ENCODE measurements around the gene NUTF2.

The NUTF2 gene

DNA sequence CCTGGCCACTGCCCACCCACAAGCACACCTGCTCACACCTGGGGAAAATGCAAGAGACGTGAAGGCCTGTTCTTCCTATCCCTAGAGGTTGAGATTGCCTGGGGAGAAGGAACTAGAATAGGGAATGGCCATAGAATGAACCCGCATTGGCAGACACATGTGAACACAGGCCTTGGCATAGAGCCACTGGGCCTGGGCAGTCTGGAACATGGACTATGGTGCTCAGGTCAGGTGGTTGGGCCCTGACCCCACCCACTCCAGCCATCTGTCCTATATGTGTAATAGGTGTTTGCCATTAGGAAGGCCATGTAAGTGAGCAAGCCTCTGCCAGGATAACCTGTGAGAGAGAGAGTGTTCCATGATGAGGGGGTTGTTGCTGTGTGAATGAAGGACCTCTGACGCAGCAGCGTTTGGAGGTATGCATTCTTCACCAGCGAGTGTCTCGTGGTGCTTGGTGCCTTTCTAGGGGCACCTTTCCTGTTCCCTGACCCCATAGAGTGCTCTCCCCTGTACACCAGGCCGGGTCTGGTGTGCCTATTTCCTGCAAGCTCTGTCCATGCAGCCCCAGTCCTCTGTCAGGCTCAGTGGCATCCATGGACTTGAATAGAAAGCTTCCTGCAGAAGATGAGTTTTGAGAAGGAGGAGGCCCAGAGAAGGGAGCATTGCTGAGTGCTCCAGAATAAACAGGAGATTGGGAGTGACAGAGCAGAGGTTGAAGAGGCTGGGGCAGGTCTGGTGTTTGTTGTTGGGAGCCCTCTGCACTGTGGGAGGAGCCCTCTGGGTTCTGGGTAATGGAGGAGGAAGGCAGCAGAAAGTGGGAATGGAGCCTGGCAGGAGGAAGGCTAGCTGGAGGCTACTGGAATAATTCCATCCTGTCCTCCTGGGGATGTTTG, 69.3 kb downstream of the NUTF2 start:
- in situ Hi-C loops (cut with MboI; ENCODE audit: low sequenced_read_pairs), result no loop called here

DNA sequence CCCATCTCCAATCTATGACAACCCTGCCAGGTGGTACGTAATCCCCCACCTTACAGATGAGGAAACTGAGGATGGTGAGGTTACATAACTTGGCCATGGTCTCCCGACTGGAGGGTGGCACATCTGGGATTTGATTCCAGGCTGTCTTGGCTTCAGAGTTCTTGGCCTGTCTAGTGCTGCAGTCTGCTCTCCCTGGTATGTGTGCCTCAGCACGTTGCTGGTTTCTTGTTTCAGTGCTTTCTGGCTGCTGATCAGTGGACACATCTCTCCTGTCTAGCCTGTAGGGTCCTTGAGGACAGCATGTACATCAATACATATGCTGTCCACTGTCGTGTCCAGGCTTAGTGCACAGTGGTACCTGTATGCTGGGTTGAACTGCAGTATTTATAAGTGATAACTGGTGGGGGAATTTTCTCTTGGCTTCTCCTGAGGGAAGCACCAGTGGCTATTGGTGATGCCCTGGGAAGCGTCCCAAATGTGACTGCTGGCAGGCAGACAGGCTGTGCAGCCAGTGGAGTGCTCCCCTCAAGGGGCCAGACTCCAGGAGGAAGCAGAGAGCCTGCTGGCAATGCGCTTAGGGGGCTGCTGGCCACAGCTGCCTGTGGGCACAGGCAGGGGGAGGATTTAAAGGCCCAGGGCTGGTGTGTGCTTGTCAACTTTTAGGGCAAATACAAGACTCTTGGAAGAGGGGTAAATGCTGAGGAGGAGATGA, 70.6 kb downstream of the NUTF2 start:
- in situ Hi-C loops (cut with MboI; ENCODE audit: low sequenced_read_pairs), result no loop called here

DNA sequence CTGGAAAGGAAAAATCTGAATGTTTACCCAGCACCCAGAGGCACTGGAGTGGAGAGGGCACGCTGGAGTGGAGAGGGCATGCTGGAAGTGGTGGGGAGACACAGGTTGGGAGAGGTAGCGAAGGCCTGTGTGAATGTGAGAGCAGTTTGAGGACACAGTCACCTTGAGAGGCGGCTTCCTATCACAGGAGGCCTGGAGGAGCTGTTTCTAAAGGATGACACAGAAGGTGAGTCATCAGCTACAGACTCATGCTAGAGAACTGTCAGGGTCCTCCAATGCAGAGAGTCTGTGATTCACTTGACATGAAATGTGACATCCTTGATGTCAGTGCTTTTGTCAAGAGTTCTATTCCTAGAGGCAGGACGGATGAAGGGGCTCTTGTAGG, 71.1 kb downstream of the NUTF2 start:
- in situ Hi-C loops (cut with MboI; ENCODE audit: low sequenced_read_pairs), result no loop called here

DNA sequence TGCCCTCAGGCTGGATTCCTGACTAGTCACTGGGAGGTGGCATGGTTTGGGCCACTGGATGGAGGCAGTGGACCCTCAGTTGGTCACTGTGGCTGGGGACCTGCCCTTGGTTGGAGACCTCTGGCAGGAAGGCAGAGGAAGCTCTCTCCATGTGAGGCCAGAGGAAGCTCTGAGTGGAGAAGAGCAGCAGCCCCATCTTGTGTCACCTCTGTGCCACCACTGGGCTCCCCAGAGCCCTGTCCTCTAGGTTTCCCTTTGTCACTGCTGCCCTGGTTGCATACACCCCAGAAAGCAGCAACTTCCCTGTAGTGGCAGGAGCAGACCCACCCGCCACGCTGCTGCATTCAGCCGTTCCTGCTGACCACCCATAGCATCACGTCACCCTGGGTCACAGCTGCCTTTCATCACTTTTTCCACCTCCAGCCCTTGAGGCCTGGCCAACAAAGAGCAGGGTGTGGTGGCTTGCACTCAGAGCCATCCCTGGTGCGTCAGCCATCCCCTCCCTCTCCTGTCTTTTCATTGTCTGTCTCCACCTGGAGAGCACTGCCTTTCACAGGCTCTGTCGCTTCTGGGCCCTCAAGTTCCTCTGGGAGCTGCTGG, 73.0 kb downstream of the NUTF2 start:
- in situ Hi-C loops (cut with MboI; ENCODE audit: low sequenced_read_pairs), result no loop called here

Measured in HL-60/S4 treated with phorbol 12-myristate 13-acetate at 8.2 ng/mL for 4 days and 3 days (cell line).